NCI-H1436 treated with DMSO at 0.1 percent for 48 hours (cell line): Measurements from ENCODE around the gene PDCD1.

Experiments
- DNase-seq: peaks from one replicate; lab custom pipeline; 2025; lab: John Stamatoyannopoulos, UW

Gene PDCD1

GRCh38 chr2:241865416-241865956, 6.8 kb upstream of the PDCD1 start:
- no peak for DNase-seq

GRCh38 chr2:241864850-241865213, 6.1 kb upstream of the PDCD1 start:
- no peak for DNase-seq

- DNase-seq = no peak
These were observed 5.6 kb upstream of the PDCD1 start for GRCh38 chr2:241864168-241864849.

DNA sequence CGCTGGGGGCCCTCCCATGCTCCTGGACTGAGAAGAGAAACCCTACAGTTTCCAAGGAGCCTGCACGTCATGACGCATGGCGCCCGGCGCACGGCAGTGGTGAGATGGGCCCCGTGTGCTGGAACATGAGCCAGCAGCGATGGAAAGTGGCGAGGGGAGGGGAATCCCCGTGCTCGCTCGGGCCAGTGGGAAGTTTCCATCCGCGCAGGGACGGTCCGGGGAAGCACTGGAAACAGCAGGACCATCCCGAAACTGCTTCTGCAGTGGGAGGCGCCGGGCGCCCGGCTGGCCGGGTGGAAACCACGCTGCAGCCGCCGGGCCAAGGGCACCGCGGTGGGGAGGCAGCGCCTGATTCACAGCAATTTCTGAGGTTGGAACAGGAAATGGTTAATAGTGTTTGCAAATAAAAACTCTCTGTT, 4.9 kb upstream of the PDCD1 start:
- DNase-seq = no peak

GRCh38 chr2:241862775-241863535, 4.3 kb upstream of the PDCD1 start:
- no peak for DNase-seq

GRCh38 chr2:241862093-241862492, 3.4 kb upstream of the PDCD1 start:
- no peak for DNase-seq

DNA sequence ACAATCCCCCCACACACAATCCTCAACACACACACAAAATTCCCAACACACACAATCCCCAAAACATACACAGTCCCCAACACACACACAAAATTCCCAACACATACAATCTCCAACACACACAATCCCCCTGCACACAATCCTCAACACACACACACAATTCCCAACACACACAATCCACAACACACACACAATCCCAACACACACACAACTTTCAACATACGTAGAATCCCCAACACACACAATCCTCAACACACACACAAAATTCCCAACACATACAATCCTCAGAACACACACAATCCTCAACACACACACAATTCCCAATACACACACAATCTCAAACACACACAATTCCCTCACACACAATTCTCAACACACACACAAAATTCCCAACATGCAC, 2.6 kb upstream of the PDCD1 start:
- no peak for DNase-seq

DNA sequence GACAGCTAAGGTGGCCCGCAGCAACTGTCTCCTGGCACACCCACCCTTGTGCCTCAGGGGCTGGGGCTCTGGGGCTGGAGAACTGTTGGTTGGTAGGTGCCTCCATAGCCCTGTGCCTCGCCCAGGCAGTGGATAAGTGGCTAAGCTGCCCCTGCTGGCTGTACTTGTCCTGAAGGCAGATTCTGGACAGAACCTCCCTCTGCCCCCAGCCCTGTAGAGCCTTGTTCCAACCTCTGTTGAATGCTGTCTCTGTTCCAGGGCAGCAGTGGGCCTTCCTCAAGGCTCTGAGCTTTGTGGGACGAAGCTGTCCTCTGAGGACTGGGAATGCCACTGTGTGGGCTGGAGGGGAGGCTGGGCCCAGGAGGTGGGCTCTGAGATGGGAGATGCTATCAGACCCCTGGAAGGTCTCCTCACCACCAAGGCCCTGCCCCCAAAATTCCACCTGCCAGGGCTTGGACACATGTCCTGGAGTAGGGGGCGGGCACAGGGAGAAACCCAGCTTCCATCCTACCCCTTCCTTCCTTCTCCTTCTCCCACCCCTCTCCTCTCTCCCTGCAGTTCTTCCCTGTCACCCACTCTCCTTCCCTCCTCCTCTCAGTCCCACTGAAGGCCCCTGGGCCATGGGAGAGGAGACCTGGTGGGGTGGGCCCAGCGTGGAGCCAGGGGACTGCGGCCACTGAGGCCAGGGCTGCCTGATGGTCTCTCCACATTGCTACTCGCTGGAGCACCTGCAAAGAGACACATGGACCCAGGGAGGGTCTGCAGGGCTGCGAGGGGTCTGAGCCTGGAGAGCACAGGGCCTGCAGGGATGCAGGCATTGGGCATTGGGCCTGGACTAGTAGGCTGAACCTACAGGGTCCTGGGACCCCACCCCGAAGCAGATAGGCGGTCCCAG, 1.7 kb upstream of the PDCD1 start:
- no peak for DNase-seq

GRCh38 chr2:241859436-241860183, 916 bp upstream of the PDCD1 start:
- no peak for DNase-seq

DNA sequence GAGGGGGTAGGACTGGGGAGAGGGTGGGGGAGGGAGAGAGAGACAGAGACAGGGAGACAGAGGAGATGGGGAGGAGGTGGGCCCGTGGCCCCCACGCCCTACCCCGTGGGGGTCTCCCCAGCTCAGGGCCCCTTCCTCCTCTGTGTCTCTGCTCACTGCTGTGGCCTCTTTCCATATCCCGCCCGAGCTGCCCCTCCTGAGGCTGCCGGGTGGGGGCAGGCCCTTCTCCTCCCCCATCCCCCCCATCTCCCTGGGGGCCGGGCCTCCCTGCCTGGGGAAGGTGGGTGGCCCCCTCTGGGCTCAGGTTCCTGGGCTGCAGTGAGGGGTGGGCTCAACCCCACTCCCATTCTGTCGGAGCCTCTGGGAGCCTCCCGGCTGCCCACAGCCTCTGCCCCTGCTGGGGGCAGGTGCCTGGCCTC, 332 bp upstream of the PDCD1 start:
- DNase-seq = no peak

DNA sequence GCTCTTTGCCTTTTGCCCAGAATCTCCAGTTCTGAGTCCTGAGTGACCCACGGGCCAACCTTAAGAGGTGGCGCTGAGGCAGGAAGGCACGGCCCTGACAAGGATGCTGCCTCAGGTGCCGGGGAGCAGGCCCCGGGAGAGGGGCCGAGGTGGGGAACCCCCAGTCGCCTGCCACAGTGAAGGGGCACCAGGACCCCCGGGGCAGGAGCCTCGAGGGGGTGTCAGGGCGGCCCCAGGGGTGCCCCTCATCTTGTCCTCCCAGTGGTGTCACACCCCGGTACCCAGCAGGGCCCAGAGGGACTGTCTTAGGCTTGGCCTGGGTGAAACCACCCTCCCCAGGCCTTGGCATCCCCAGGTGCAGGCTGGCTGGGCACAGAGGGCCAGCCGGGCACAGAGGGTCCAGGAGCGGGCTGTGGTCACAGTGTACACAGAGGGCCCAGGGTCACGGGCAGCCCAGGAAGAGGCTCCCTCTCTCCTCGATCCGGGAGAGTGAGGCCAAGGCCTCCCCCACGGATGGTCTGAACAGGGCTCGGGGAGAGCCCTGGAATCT, 1.0 kb downstream of the PDCD1 start:
- DNase-seq = no peak

DNA sequence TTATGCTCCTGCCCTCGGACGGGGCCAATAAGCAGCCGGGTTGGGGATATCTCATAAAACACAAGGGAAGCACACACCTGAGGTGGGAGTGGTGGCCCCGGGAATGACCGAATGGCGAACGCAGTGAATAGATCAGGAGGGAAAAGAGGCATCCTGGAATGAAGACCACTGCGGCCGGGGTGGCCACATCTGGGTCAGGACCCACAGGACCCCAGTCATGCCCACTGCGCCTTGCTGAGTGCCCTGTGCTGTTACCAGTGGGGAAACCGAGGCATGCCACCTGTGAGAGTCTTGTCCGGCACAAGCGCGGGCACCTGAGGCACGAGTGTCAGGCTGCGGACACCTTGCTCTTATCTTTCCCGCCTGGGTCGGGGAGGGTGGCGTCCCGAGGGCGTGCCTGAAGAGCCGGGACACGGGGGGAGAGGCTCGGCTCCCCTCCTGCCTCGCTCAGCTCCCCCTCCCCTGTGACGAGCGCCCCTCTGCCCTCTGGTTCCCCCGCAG, 1.6 kb downstream of the PDCD1 start:
- no peak for DNase-seq

- no peak for DNase-seq
These were observed 2.7 kb downstream of the PDCD1 start for GRCh38 chr2:241855888-241856422.

DNA sequence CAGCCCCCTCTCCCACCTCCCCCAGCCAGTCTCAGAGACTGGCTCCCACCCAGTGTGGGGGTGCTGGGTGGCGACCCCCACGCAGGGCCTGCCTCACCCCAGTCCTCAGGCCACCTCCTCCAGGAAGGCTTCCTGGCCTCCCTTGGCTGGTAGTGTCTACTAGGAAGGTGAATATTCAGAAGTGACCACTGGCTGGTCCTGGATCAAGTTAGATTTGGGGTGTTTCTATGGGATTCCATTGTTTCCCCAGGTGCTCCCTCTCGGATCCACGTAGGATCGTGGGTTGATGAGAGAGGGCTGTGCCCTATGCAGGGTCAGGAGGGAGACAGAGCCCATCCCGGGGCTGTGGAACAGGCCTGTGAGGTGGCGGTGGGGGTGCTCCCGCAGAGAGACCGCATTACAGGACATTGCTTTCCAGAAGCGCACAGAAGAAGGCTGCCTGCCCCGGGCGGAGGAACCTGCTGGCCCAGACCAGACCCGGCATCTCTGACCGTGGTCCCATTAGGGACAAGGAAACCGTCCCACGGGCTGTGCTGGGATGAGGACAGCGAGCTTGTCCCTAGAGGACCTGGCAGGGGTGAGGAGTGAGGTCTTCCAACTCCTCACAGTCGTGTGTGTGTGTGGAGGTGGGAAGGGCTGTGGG, 3.3 kb downstream of the PDCD1 start:
- no peak for DNase-seq

DNA sequence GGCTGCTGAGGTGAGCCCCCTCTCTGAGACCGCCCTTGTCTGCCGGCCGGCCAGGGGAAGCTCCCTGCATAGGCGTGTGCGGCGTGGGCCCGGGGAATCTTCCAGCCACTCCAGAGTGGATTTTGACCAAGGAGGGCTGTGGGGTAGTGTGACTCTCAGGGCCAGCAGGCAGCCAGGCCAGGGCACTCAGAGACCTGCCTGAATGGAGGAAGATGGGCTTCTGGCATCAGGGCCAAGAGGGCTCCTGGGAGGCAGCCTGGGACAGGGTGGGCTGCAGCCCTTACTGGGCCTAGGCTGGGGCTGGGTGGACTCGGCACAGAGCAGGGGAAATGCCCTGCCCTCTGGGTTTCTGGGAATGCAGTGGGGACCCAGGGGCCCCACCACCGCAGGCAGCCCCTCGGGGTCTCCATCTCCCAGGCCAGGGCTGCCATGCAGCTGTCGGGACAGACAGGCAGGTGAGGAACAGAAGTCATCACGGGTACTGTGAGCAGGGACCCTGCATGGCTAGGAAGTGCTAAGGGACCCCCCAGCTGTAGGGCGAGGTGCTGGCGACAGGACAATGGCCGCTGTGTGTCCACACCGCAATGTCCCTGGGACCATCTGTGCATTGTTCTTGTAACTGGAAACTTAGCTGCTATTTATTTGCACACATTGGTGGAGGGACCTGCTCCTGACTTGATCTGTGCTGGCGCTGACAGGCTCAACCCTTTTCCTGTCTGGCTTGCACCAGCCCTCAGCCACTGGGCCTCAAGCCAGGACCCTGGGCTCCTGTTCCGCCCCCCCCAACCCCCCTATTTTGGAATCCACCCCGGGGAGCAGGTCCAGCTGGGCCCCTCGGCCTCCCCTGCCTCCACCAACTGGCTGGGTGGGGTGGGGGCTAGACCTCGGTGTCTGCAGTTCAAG, 4.1 kb downstream of the PDCD1 start:
- no peak for DNase-seq

- no peak for DNase-seq
These were observed 4.9 kb downstream of the PDCD1 start for GRCh38 chr2:241853651-241854341.

- no peak for DNase-seq
These were observed 5.6 kb downstream of the PDCD1 start for GRCh38 chr2:241852981-241853631.
